Ectodermal cell (in vitro differentiated cells): ENCODE results near the gene RNF141.

Experiments
- H3K27ac ChIP-seq: 2 replicates; pipeline ENCODE4 v1.7.0; 2013; ENCODE audit warnings: mild to moderate bottlenecking, low read depth, low read length; ENCODE audit not compliant: insufficient read depth, poor library complexity, severe bottlenecking
- H3K27me3 ChIP-seq: 2 replicates; pipeline ENCODE4 v1.7.0; 2013; ENCODE audit warnings: mild to moderate bottlenecking, low read length; ENCODE audit not compliant: insufficient read depth, control insufficient read depth, poor library complexity, severe bottlenecking
- H3K36me3 ChIP-seq: one replicate; pipeline ENCODE4 v1.7.0; 2013; ENCODE audit warnings: low read length; ENCODE audit not compliant: control insufficient read depth, insufficient read depth
- H3K4me1 ChIP-seq: one replicate; pipeline ENCODE4 v1.7.0; 2013; ENCODE audit warnings: low read length; ENCODE audit not compliant: control insufficient read depth, insufficient read depth
- H3K4me3 ChIP-seq: 2 replicates; pipeline ENCODE4 v1.7.0; 2013; ENCODE audit warnings: low read depth, low read length, control low read depth; ENCODE audit not compliant: insufficient read depth
- H3K9me3 ChIP-seq: 2 replicates; pipeline ENCODE4 v1.7.0; 2013; ENCODE audit warnings: mild to moderate bottlenecking, low read length, moderate library complexity; ENCODE audit not compliant: control insufficient read depth
- WGBS, 2 experiments: methylation state at CpG; one replicate each; pipeline ENCODE4 v1.1.7; 2013; ENCODE audit warnings: missing lambda C conversion rate in 2 of 2; 5-methylcytosine and 5-hydroxymethylcytosine counted together

RNF141 gene

DNA sequence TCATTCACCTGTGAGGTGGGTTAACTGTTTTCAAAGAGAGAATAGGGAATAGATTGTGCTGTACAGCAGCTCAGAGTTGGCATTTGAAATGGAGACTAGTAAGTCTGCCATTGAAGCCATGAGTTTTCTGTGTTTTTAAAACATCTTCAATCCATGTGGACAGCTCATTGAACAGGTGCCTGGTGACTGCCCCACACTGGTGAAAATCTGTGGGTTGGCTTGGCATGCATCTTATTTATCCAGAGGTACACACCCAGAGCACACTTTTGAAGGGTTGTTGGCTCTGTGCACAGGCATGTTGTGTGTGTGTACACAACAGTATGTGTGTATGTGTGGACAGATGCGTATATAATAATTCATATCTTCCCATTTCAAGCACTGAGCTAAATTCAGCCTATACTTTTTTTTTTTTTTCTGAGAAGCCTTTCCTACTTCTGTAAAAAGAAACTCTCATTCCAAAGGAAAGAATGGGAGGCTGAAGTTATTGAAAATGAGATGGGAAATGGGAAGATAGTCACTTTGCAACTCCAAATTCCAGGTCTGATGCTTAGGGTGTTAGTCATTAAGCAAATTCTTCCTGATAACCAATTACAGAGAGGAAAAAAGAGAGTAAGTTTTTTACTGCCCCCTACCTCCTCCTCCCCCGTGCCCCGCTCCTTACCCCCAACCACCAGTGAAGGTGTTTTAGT, 34.5 kb upstream of the RNF141 start:
- H3K4me3 ChIP-seq: no peak overlapping the region
- H3K27me3 ChIP-seq: no peaks in the 10 kb centered on the region
- H3K27ac ChIP-seq: no peak overlapping the region
- H3K4me1 ChIP-seq: peaks cover 7% of the 10 kb centered on the region
- H3K36me3 ChIP-seq: no peaks in the 10 kb centered on the region
- 86 to 100% methylated on average over 2 of the region's 3 CpGs for WGBS, 2 experiments
- H3K9me3 ChIP-seq: no peaks in the 10 kb centered on the region

DNA sequence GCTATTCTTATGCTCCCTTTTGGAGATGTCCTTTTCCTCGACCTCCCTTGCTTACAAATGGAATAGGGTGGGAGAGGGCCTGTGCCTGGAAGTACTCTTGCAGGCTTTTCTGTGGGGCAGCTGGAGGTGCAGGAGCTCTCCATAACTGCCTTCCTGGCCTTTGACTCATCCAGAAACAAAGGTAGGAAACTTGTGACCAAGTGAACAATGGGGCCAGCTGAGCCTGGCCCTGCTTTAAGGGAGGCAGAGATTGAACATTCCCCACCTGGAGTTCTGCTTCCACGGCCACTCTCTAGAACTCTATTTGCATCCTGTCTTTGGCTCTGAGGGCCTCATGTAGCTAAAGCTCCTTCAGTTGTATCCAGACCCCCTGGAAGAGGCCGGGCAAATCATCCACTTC, 32.6 kb upstream of the RNF141 start:
- H3K4me3 ChIP-seq: no peak overlapping the region
- WGBS, 2 experiments: 84 to 90% methylated on average over 3 of the region's 3 CpGs
- no peaks in the 10 kb centered on the region for H3K36me3 ChIP-seq

DNA sequence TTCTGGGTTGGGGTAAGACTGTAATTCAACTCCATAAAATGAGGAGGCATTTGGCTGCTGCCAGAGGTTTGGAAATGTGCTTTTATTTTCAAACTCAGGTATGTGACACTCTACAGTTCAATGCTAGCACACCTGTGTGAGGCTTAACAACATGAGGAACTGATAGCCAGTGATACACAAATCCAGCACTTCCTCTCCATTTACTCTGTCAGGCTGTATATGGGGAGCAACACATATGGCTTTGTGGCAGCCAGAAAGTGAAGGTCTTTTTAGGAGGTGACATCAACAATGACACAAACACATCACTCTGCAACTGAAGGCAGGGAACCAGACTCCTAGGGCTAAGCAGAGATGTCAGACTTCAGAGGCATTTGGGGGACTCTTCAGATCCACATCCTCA, 32.0 kb upstream of the RNF141 start:
- Histone ChIP-seq H3K27ac (no peak overlapping the region), H3K9me3 (no peaks in the 10 kb centered on the region), H3K4me1 (no peaks in the 10 kb centered on the region), H3K27me3 (no peaks in the 10 kb centered on the region), H3K4me3 (no peak overlapping the region), H3K36me3 (no peaks in the 10 kb centered on the region)

More for the DNA sequence above, 32.6 kb upstream of the RNF141 start:
- no peaks in the 10 kb centered on the region for H3K9me3 ChIP-seq
- H3K27ac ChIP-seq: no peak overlapping the region
- no peaks in the 10 kb centered on the region for H3K4me1 ChIP-seq
- no peaks in the 10 kb centered on the region for H3K27me3 ChIP-seq

DNA sequence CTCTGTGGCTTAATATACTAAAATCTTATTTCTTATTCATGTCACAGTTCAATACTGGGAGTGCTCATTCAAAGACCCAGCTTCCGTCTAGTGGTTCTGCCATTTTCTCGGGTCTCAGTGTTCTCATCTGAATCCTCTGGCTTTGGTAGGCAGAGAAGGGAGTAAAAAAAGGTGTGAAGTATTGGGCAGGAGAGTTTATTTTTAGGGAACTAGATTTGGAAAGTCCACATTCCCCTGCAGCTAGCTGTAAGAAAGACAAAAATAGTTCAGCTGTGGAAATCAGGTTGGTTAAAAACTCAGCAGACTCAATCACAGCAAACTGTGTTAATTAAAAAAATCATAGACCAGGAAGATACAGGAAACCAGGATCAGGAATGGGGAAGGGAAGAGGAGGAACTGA, 31.5 kb upstream of the RNF141 start:
- H3K9me3 ChIP-seq: no peaks in the 10 kb centered on the region
- no peak overlapping the region for H3K4me3 ChIP-seq
- H3K27ac ChIP-seq: no peak overlapping the region
- no peaks in the 10 kb centered on the region for H3K36me3 ChIP-seq
- WGBS, 2 experiments: 94 to 100% methylated on average over 2 of the region's 2 CpGs
- H3K4me1 ChIP-seq: no peaks in the 10 kb centered on the region
- no peaks in the 10 kb centered on the region for H3K27me3 ChIP-seq

DNA sequence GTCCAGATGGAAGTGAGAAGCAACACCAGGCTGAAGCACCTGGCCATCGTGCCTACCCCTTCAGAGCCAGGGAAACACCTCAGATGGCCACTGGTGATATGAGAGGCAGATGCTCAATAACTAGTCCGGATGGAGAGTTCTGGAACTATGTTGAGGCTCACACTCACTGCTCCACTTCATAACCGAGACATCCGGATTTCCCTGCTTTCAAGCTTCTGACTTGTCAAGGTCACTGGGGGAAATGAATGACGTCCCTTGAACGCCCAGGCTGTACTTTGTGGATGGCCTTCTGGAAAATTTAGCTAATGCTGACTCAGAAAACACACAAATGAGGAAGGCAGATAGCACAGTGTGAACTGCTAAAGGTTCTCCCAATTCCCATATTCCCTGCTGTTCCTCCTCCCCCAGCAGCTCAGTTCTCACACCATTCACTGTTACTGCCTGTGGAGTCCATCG, 27.5 kb upstream of the RNF141 start, which contains the start of gene LYVE1:
Gene LYVE1, minus strand, starts transcription at position 180 of the 456 bp plus-strand sequence. Its CDS starts 133 bp downstream, at position 47.
- 88 to 91% methylated on average over 7 of the region's 7 CpGs for WGBS, 2 experiments
- H3K27me3 ChIP-seq: no peaks in the 10 kb centered on the region
- no peaks in the 10 kb centered on the region for H3K36me3 ChIP-seq

DNA sequence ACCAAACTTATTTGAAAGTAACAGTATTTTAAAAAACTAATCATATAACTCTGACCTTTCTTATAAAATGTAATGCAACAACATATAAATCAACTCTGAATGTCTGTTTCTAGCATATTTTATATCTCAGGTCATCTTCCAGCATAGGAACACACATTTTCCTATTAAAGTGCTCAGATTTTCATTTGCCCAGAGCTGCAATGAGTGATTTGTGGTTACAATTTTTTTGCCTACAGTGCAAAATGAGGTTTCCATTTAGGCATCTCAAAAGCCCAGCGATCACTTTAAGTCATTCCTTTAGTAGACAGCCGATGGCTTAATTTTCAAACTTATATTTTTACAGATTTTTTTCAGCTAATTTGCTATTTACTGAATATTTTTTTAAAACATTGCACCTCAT, 26.5 kb upstream of the RNF141 start:
- no peak overlapping the region for H3K27ac ChIP-seq
- H3K9me3 ChIP-seq: no peaks in the 10 kb centered on the region
- no peaks in the 10 kb centered on the region for H3K27me3 ChIP-seq
- no peaks in the 10 kb centered on the region for H3K4me1 ChIP-seq
- WGBS, 2 experiments: 83 to 100% methylated on average over 2 of the region's 2 CpGs
- no peaks in the 10 kb centered on the region for H3K36me3 ChIP-seq
- H3K4me3 ChIP-seq: no peak overlapping the region

More for the DNA sequence above, 27.5 kb upstream of the RNF141 start, which contains the start of gene LYVE1:
- H3K9me3 ChIP-seq: no peaks in the 10 kb centered on the region
- H3K27ac ChIP-seq: no peak within 1 kb of the TSS
- no peaks in the 10 kb centered on the region for H3K4me1 ChIP-seq
- no peak within 1 kb of the TSS for H3K4me3 ChIP-seq

DNA sequence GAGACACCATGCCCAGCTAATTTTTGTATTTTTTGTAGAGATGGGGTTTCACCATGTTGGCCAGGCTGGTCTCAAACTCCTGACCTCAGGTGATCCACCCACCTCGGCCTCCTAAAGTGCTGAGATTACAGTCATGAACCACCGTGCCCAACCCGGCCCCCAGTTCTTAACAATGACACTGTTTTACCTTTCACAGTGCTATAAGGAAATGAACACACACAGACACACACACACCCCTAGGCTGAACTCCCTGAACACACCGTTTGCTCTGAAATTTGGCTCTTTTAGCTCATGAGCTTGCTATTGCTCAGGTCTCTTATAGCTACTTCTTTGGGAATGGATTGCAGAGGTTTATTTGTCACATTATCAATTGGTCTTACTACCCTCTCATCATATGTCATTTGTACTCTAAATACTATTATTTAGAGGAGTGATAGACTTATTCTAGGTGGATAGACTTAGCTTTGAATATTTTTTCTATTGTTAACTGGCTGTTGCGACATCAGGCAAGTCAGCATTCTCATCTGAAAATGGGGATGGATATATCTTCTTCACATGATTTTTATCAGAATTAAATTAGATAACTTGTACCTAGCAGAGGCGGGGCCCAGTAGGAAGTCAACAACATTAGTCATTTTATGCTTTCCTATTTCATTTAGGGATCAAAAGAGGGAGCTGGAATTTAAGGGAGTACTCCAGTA, 25.4 kb upstream of the RNF141 start:
- H3K9me3 ChIP-seq: no peaks in the 10 kb centered on the region
- no peak overlapping the region for H3K4me3 ChIP-seq
- no peak overlapping the region for H3K27ac ChIP-seq

DNA sequence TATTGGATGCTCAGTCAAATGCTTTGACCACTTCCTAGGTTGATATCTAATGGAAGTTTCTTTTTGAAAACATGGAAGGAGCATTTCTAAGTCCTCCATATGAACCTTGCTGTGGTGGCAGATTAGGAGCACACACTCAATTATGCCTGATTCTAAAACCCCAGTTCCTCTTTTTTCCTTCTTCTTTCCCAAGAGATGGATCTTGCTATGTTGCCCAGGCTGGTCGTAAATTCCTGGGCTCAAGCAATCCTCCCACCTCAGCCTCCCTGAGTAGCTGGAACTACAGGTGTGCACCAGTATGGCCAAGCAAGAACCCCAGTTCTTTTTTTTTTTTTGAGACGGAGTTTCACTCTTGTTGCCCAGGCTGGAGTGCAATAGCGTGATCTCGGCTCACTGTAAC, 24.5 kb upstream of the RNF141 start:
- no peaks in the 10 kb centered on the region for H3K9me3 ChIP-seq
- WGBS, 2 experiments: 92 to 93% methylated on average over 4 of the region's 4 CpGs
- no peaks in the 10 kb centered on the region for H3K4me1 ChIP-seq
- no peaks in the 10 kb centered on the region for H3K27me3 ChIP-seq
- no peak overlapping the region for H3K4me3 ChIP-seq
- no peaks in the 10 kb centered on the region for H3K36me3 ChIP-seq
- no peak overlapping the region for H3K27ac ChIP-seq

More for the DNA sequence above, 25.4 kb upstream of the RNF141 start:
- 83 to 90% methylated on average over 6 of the region's 6 CpGs for WGBS, 2 experiments
- Histone ChIP-seq H3K27me3 (no peaks in the 10 kb centered on the region), H3K4me1 (no peaks in the 10 kb centered on the region), H3K36me3 (no peaks in the 10 kb centered on the region)

DNA sequence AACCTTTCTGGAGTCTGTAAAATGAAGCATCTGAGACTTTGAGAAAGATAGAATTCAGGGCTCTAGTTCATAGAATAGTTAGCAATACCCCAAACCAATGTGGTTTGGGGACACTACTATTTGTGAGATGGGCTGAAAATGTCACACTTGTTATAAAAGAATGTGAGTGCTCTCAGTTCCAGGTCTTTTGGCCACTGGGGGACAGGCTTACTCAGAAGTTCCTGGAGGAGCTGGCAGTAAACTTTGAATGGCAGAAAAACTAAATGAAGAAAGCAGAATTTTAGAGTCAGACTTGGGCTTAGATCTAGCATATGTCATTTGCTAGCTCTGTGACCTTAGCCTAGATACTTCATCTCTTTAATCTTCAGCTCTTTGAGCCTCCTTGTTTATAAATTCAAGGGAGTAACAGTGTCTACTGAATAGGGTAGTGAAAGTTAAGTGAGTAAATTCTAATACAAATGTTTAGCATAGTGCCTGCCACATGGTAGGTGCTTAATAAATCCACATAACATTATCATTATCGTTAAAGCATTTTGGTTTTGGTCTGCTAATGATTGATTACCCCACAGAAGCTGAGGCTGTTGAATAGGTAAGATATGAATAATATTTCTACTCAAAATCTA, 23.8 kb upstream of the RNF141 start:
- no peaks in the 10 kb centered on the region for H3K4me1 ChIP-seq
- no peaks in the 10 kb centered on the region for H3K36me3 ChIP-seq
- no CpG with 5 or more reads among the region's 1 CpG for WGBS, 2 experiments
- no peaks in the 10 kb centered on the region for H3K9me3 ChIP-seq
- H3K27me3 ChIP-seq: no peaks in the 10 kb centered on the region
- H3K27ac ChIP-seq: no peak overlapping the region
- H3K4me3 ChIP-seq: no peak overlapping the region

DNA sequence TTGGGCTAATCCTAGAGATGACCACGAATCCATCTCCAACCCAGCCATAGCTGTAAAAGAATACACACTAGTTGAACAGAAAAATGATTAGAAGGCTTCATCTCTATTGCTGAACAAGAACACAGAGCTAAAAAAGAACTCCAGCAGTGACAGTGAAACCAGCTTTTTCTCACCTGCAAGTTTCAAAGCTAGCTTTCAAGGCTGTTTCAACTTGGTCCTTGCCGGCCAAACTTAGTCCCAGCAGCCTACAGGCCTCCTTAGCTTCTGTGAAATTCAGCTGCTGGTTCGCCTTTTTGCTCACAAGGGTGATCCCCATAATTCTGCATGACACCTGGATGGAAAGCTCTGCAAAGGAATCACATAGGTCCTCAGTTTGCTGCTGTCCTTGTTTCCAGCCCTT, 23.0 kb upstream of the RNF141 start:
- Histone ChIP-seq H3K27ac (no peak overlapping the region), H3K27me3 (no peaks in the 10 kb centered on the region), H3K9me3 (no peaks in the 10 kb centered on the region), H3K36me3 (no peaks in the 10 kb centered on the region), H3K4me3 (no peak overlapping the region), H3K4me1 (no peaks in the 10 kb centered on the region)
- 87 to 89% methylated on average over 3 of the region's 3 CpGs for WGBS, 2 experiments
